ENCODE data around the gene S1PR4.

DNA sequence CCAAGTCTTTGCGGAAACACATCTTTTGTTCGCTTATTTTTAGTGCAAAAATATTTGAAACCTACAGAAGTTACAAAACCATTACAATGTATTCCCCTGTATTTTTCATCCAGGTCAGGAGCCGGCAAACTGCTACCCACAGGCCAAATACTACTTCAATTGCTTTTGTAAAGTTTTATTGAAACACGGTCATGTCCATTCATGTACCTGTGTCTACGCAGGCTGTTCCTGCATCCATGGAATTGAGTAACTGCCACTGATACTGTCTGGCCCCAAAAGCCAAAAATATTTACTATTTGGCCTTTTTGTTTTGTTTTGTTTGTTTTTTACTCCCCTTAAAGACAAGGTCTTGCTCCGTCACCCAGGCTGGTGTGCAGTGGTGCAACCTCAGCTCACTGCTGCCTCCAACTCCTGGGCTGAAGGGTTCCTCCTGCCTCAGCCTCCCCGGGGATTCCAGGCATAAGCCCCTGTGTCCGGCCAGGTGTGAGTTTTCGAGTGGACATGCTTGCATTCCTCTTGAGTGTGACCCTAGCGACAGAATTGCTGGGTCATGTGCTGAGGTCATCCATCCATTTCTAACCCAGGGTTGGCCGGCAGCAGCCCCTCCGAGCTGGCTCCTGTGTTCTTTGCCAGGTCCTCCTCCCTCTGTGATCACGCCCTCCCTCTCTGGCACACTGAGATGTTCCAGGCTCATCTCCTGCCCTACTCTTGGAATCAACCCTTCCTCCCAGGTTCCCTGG is 10.9 kb upstream of the S1PR4 start:
- TF ChIP-seq, protein P1, sequence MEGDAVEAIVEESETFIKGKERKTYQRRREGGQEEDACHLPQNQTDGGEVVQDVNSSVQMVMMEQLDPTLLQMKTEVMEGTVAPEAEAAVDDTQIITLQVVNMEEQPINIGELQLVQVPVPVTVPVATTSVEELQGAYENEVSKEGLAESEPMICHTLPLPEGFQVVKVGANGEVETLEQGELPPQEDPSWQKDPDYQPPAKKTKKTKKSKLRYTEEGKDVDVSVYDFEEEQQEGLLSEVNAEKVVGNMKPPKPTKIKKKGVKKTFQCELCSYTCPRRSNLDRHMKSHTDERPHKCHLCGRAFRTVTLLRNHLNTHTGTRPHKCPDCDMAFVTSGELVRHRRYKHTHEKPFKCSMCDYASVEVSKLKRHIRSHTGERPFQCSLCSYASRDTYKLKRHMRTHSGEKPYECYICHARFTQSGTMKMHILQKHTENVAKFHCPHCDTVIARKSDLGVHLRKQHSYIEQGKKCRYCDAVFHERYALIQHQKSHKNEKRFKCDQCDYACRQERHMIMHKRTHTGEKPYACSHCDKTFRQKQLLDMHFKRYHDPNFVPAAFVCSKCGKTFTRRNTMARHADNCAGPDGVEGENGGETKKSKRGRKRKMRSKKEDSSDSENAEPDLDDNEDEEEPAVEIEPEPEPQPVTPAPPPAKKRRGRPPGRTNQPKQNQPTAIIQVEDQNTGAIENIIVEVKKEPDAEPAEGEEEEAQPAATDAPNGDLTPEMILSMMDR (IDR thresholded peaks at IDR 0.05), result no peak
- TF ChIP-seq EZH2 (IDR thresholded peaks at IDR 0.05; ENCODE audit: borderline replicate concordance, insufficient read depth, low read depth, low read length, poor library complexity, severe bottlenecking), result no peak

Data from B cell (primary cell).